ENCODE measurements around the gene ZNF526.

The ZNF526 gene

DNA sequence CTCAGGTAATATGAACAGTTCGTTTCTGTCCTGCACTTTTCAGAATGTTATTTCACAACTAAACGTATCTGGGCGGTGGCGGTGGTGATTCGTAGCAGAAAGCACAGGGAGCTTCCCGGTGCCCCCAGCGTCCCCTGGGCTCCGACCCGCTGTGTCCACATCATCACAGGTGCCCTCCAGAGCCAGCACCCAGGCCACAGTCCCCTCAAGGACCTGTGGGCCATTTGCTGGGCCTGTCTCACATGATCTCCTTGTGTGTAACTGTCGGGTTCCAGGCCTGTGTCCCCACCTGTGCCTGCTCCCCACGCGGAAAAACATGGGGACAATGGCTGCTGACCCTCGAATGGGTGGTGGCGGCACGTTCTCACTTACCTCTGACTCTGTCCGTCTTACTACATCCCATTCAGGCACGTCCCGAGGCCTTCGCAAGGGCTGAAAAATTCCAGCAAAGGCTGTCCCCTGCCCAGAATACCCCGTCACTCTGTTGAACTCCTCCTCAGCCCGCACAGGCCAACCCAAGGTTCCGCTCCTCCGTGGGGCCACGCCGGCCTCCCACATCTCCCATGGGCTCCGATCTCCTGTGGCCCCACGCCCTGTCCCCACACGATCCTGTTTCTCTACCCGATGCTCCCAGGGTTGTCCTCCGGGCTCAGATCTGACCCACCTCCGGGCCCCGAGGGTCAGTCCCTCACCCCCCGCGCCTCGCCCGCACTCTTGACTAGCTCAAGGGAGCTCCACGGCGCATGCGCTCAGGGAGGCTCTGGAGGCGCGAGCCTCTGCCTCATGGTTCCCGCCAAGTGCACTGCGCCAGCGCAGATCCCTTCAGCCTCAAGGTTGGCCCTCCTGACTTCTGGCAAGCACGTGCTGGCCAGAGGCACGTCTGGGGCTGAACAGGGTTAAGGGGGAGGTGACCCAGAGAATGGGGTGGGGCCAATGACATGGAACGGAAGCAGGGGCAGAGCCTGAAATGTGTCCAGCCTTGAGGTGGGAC is 23.8 kb upstream of the ZNF526 start:
- no peak for DNase-seq (ENCODE audit: low read depth)

GRCh38 chr19:42197375-42197817 is 22.7 kb upstream of the ZNF526 start:
- no peak for DNase-seq (ENCODE audit: low read depth)

DNA sequence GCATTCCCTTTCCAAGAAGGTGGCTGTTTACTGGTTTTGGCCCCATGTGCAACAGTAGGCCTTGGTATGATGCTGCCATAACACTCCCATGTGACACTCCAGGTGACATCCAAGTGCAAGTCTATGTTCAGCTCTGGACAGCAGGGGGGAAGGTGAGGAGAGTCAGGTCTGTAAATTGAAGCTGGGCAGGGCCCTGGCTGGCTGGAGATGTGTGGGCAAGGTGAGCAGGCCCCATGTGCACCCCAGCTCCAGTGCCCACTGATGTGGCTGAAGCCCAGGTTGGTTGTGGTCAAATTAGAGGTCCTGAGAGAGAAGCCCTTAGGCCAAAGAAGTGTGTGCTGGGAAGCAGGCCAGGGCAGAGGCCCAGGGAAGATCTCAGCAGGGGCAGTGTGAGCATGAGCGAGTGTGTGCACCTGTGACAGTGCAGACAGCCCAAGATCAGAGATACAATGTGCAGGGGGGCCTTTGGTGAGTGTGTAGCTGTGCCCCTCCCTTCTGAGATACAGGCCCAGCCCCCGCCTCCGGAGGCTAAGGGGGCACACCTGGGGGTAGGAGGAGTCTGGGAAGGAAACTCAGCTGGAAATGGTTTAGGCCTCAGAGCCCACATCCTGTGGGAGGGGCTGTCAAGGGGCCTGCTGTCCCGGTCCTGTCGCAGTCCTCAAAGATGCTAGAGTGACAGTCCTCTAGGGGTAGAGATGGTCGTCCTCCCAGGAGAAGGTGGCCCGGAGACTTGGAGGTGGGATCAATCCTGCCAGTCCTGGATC is 21.3 kb upstream of the ZNF526 start:
- no peak for DNase-seq (ENCODE audit: low read depth)

DNA sequence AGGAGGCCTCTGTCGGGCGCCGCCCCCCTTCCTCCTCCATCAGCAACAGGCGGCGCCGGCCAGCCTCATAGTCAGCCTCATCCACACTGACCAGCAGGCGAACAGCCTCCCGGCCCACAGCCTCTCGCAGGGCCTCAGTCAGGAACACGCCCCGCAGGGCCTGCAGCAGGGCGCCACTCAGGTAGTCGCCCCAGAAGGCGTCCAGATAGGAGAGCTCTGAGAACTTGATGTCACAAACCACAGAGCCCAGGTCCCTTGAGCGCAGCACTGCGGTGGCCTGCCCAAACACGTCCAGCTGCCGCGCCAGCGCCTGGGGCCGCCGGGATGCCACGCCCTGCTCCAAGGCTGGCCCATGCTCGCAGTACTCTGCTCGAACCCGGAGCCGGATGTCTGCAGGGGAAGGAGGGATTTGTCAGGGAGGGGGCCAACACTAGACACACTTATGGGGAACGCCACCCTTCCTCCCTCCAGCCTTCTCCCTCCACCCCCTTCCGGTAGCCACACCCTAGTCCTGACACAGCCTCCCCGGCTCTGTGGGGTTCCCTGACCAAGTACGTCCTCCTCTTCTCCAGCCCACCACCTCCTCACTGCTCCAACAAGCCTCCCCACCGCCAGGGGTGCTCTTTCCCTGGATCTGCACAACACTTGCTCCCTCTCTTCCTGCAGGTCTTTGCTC is 20.5 kb upstream of the ZNF526 start:
- no peak for DNase-seq (ENCODE audit: low read depth)

GRCh38 chr19:42200116-42200715 is 19.9 kb upstream of the ZNF526 start:
- DNase-seq (ENCODE audit: low read depth) = no peak

- no peak for DNase-seq (ENCODE audit: low read depth)
Observed at GRCh38 chr19:42201489-42202289, 18.4 kb upstream of the ZNF526 start.

GRCh38 chr19:42202290-42202880 is 17.7 kb upstream of the ZNF526 start:
- no peak for DNase-seq (ENCODE audit: low read depth)

- DNase-seq (ENCODE audit: low read depth) = no peak
Observed at GRCh38 chr19:42203700-42204099, 16.4 kb upstream of the ZNF526 start.

DNA sequence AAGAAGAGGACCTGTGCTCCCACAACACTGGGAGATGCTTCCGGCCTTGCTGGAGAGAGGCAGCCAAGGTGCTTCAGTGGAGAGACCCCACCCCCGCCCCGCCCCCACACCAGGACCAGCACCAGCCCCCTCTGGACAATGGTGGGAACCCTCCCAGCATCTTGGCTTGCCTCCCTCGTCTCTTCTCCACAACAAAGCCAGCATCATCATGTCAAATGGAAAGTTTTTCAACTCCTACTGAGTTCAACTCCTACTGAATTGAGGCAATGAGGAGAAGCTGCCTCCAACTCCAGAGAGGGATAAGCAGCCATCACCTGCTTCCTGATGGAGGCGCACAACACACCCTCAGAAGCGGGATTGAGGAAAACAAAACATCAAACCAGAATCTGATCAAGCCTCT is 15.4 kb upstream of the ZNF526 start:
- no peak for DNase-seq (ENCODE audit: low read depth)

DNA sequence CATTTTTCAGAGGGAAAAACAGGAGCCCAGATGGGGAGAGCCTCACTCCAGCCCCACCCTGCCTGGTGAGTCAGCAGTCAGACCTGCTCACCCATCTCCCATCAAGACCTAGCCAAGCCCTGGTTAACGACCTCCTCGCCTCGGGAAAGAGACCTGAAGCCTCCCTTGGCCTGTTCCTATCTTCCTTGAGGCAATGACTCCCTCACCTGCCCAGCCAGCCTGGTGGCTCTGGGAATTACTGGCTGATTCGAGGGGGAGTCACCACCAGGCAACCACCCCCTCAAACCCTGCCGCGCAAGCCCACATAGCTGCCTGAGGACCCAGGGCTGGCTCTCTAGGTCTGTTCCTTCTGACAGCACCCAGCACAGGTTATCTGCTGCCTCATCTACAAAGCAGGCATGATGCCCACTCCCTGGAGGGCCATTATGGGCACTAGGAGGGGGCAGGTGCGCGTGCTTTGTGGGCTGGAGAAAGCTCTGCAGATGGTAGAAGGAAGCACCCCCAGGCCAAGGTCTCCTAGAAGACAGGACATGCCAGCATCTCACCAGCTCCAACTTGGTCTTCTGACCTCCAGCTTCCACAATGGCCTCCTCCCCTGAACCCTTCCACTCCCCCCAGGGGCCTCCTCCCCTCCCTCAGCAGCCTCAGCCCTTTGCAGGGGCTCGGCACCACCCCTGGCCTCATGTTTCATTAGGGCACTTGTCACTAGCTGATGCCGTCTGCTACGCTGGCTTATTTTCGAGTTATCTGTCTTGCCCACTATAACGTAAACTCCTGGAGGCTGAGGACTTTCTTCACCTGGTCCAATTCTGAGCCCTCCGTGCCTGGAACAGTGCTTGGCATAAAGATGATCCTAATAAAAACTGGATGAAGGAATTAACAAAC is 13.0 kb upstream of the ZNF526 start:
- no peak for DNase-seq (ENCODE audit: low read depth)

DNA sequence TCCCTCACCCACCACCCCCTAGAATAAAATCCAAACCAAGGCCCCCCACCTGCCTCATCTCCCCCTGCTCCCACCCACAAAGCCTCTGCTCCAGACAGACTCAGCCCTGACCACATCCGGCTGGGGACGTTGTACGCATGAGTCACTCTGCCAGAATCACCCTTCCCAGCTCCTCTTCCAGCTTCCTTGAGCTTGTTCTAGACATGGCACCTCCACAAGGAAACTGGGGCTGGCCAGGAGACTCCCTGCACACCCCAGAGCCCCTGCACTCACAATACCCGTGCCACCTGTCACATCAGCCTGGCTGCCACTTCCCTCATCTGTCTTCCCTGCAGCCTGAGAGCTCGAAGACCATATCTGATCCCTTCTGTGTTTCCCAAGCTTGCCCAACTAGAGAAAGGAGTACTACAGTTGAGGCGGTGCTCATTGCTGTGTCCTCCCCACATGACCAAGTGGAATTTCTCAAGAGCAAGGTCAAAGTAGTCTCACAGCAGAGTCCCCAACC is 12.3 kb upstream of the ZNF526 start:
- DNase-seq (ENCODE audit: low read depth) = no peak

- no peak for DNase-seq (ENCODE audit: low read depth)
Observed at GRCh38 chr19:42208612-42209011, 11.5 kb upstream of the ZNF526 start.

GRCh38 chr19:42212886-42213285 is 7.2 kb upstream of the ZNF526 start:
- no peak for DNase-seq (ENCODE audit: low read depth)

- DNase-seq (ENCODE audit: low read depth) = no peak
Observed at GRCh38 chr19:42214810-42215485, 5.2 kb upstream of the ZNF526 start.

- no peak for DNase-seq (ENCODE audit: low read depth)
Observed at GRCh38 chr19:42216653-42217519, 3.2 kb upstream of the ZNF526 start.

DNA sequence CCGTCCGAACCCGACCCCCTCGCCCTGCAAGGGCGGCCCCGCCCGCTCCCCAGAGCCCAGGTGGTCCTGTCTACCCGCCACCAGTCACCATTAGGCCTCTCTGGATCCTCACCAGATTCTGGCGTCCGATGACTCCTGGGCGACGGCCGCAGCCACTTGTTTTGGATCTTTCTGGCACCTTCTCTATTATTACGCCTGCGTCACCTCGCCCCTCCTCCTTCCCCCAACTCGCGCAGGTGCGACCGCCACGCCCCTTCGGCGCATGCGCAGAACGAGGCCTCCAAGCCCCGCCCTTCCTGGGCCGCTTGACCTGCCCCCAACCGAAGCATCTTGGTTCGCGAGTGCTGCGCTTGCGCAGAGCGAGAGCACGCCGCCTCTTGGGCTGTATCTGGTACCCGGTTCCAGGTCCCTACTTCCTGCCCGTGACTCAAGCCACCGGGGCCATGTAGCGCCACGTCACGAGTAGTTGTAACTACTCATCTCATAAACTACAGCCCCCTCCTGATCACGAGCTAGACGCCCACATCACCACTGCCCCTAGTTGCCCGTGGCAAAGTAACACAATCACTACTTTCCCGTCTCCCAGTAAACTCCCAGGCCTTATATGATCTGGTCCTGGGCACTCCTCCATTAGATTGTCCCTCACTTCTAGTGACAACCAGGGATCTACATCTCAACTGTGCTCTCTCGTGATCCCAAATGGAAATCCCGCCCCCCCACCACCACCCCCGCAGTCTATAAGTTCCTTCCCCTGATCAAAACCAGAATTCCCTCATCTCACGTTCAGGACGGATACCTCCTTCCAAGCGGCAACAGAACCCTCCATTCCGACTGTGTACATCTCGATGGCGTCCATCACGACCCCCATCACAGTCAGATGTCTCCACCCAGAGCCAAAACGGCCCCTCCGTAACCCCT is 2.3 kb upstream of the ZNF526 start, which contains the start of gene DEDD2:
Gene DEDD2, minus strand, starts transcription at position 158 of the 918 bp plus-strand sequence. CDS start 670 bp downstream, outside the sequence.
- DNase-seq (ENCODE audit: low read depth) = peak; percentile 98

DNA sequence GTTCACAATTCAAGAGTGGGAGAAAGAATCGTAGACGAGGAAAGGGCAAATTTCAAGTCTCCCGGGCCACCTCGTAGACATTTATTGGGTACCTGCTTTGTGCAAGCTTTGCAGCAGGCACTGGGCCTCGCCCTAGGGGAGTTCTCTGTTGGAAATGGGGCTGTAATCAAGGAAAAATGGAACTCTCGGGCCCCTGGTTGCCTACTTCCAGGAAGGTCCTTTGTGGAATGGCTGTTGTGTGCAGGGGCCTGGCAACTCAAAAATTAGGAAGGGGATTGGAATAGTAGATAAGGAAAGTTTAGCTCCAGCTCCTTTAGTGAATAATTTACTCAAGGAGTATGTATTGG is 612 bp downstream of the ZNF526 start:
- DNase-seq (ENCODE audit: low read depth) = no peak

All from stimulated activated CD8-positive, alpha-beta memory T cell treated with anti-CD3 and anti-CD28 coated beads, Interleukin-15, amount 100 ng/mL, for 1 hour (primary cell).